Keratinocyte (primary cell): ENCODE measurements around the gene FNDC8.

Experiments
- CTCF ChIP-seq, 3 experiments: IDR thresholded peaks in 1 of 3; conservative IDR thresholded peaks in 1 of 3; optimal IDR thresholded peaks in 1 of 3; 2 replicates in 2 of 3; 3 replicates in 1 of 3; pipeline versions ENCODE3 to v1.5.1; 2011; ENCODE audit warnings: low read length in 3 of 3, mild to moderate bottlenecking in 3 of 3, moderate library complexity in 2 of 3, control low read depth in 1 of 3, inconsistent platforms in 1 of 3; ENCODE audit not compliant: insufficient read depth in 2 of 3; ENCODE audit errors: extremely low read depth in 1 of 3
- EZH2 ChIP-seq: IDR thresholded peaks from one replicate; pipeline ENCODE4 v1.6.1; 2012; ENCODE audit warnings: inconsistent platforms, mild to moderate bottlenecking, low read length, moderate library complexity

GRCh38 chr17:35160354-35161201 lies 39.2 kb downstream of the FNDC8 start:
- no peak for TF ChIP-seq EZH2
- no peak for TF ChIP-seq CTCF (optimal IDR thresholded peaks at IDR 0.05 in 1 of 3, IDR thresholded peaks at IDR 0.05 in 1 of 3, conservative IDR thresholded peaks at IDR 0.05 in 1 of 3; ENCODE audit: extremely low read depth in 1 of 3, insufficient read depth in 2 of 3, low read length in 3 of 3)
